Measurements from ENCODE around the gene CDH5. TPM values are rescaled to one million over a fixed set of nuclear protein-coding genes. Genes with fewer than 3 reads are reported as not detected.
A peak's percentile ranks its signal among the peaks of the same experiment; 100 is the strongest.

The CDH5 gene
- total RNA-seq, 4 donors from 2014 or later = 1.7 to 21.6 (median 8.0) TPM

DNA sequence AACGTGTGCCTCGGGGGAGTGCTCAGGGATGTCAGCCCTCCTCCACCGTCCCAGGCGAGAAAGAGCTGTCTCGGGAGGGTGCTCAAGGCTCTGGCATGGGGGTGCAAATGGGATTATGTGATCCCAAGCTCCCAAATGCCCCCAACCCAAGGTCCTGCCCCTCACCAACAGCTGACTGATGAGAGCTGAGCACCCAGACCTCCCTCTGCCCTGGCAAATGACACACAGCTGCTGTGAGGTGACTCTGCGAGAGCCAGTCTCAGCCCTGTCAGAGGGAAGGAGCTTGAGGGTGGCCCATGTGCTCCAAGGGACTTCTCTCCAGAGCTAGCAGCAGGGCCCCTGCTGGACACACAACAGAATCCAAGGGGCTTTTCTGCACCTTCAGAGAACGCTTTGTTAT is 7.7 kb downstream of the CDH5 start:
- no peaks in the 10 kb centered on the region for H3K27me3 ChIP-seq
- H3K9me3 ChIP-seq = no peaks in the 10 kb centered on the region
- no peak overlapping the region for H3K27ac ChIP-seq
- H3K36me3 ChIP-seq = no peaks in the 10 kb centered on the region
- no peak for DNase-seq
- no peak overlapping the region for H3K4me3 ChIP-seq
- TF ChIP-seq POLR2A (IDR thresholded peaks at IDR 0.05) = no peak
- TF ChIP-seq, protein P1, sequence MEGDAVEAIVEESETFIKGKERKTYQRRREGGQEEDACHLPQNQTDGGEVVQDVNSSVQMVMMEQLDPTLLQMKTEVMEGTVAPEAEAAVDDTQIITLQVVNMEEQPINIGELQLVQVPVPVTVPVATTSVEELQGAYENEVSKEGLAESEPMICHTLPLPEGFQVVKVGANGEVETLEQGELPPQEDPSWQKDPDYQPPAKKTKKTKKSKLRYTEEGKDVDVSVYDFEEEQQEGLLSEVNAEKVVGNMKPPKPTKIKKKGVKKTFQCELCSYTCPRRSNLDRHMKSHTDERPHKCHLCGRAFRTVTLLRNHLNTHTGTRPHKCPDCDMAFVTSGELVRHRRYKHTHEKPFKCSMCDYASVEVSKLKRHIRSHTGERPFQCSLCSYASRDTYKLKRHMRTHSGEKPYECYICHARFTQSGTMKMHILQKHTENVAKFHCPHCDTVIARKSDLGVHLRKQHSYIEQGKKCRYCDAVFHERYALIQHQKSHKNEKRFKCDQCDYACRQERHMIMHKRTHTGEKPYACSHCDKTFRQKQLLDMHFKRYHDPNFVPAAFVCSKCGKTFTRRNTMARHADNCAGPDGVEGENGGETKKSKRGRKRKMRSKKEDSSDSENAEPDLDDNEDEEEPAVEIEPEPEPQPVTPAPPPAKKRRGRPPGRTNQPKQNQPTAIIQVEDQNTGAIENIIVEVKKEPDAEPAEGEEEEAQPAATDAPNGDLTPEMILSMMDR (IDR thresholded peaks at IDR 0.05) = no peak
- WGBS, 2 donors = 71 to 77% methylated on average over 3 to 6 of the region's 7 CpGs
- intact Hi-C loops (cut with DNase I) = no loop called here
- peaks cover 0 to 28% (median 4%) of the 10 kb centered on the region in 3 donors for H3K4me1 ChIP-seq

DNA sequence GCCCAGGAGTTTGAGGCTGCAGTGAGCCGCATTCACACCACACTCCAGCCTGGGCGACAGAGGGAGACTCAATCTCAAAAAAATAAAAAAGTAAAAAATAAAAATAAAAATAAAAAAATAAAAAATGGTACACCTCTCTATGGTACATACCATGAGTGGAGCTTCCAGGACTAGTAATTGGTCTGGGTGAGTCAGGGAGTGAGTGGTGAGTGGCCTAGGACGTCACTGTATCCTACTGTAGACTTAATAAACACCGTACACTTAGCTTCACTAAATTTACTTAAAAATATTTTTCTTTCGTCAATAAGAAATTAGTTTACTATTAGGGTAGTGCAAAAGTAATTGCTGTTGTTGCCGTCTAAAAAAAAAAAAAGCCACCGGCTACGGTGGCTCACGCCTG is 9.0 kb downstream of the CDH5 start:
- Histone ChIP-seq H3K9me3 (no peaks in the 10 kb centered on the region), H3K27me3 (no peaks in the 10 kb centered on the region), H3K4me3 (no peak overlapping the region), H3K4me1 (peaks cover 0 to 23% (median 3%) of the 10 kb centered on the region in 3 donors), H3K27ac (no peak overlapping the region), H3K36me3 (no peaks in the 10 kb centered on the region)
- WGBS, 2 donors = 87 to 88% methylated on average over 9 of the region's 9 CpGs
- intact Hi-C loops (cut with DNase I) = no loop called here
- no peak for DNase-seq
- TF ChIP-seq, protein P1 (IDR thresholded peaks at IDR 0.05) = no peak
- no peak for TF ChIP-seq POLR2A (IDR thresholded peaks at IDR 0.05)

DNA sequence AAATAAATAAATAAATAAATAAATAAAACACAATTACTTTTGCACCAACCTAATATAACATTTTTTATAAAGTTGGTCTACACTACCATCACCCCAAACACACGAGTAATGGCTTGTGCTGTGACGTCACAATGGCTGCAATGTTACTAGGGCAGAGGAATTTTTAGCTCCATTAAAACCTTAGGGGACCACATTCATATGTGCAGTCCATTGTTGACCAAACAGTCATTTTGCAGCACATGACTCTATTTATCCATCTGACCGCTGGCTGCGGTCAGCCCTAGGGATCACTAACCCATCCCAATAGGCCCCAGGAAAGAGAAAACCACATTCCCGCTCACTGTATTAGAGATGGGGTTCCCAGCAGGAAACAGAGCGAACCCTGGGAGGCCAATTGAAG is 9.6 kb downstream of the CDH5 start:
- H3K4me1 ChIP-seq = peaks cover 0 to 17% (median 0%) of the 10 kb centered on the region in 3 donors
- DNase-seq = no peak
- peak overlapping the region in 3 of 4 donors; percentile 16 to 39 (median 29) for H3K27ac ChIP-seq
- no peaks in the 10 kb centered on the region for H3K27me3 ChIP-seq
- H3K36me3 ChIP-seq = no peaks in the 10 kb centered on the region
- H3K4me3 ChIP-seq = no peak overlapping the region
- no peaks in the 10 kb centered on the region for H3K9me3 ChIP-seq
- WGBS, 2 donors = 76 to 84% methylated on average over 5 of the region's 6 CpGs
- no peak for TF ChIP-seq POLR2A (IDR thresholded peaks at IDR 0.05)
- TF ChIP-seq, protein P1 (IDR thresholded peaks at IDR 0.05) = no peak
- intact Hi-C loops (cut with DNase I) = no loop called here

DNA sequence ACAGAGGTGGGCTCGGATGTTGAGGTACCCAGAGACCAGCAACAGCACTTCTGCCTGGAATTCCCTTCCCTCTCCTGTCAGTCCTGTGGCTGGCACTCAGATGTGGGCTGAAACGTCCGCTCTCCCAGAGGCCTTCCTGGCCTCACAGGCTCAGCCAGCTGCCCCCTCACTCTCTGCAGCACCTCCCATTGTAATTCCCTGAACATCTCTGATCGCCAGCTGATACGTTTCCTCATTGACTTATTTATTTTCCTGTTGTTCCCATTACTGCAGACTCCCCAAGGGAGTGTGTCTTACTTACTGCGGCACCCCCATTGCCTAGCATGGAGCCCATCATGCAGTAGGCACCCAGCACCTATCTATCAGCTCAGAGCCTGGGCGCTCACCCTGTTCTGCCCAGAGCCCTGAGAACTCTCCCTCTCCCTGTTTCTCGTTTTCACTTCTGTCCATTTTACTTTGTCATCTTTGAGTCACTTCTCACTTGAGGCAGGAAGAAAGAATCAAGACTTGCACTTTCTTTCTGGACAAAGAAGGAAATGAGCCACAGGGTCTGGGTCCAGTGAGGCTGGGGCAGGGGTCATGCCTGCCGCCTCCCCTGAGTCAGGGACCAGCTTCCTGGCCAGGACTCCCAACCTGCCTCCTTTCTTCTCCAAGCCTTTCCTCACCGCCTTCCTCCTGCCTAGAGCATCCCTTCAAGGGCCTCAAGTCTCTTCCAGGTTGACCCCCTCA is 10.2 kb downstream of the CDH5 start:
- no peak overlapping the region for H3K4me3 ChIP-seq
- DNase-seq = no peak
- peak overlapping the region in 3 of 4 donors; percentile 16 to 42 (median 39) for H3K27ac ChIP-seq
- no peak for TF ChIP-seq POLR2A (IDR thresholded peaks at IDR 0.05)
- TF ChIP-seq, protein P1 (IDR thresholded peaks at IDR 0.05) = no peak
- WGBS, 2 donors = 67 to 81% methylated on average over 8 to 10 of the region's 10 CpGs
- no peaks in the 10 kb centered on the region for H3K36me3 ChIP-seq
- no peaks in the 10 kb centered on the region for H3K27me3 ChIP-seq
- no peaks in the 10 kb centered on the region for H3K9me3 ChIP-seq
- intact Hi-C loops (cut with DNase I) = no loop called here
- H3K4me1 ChIP-seq = peaks cover 0 to 15% (median 0%) of the 10 kb centered on the region in 3 donors

DNA sequence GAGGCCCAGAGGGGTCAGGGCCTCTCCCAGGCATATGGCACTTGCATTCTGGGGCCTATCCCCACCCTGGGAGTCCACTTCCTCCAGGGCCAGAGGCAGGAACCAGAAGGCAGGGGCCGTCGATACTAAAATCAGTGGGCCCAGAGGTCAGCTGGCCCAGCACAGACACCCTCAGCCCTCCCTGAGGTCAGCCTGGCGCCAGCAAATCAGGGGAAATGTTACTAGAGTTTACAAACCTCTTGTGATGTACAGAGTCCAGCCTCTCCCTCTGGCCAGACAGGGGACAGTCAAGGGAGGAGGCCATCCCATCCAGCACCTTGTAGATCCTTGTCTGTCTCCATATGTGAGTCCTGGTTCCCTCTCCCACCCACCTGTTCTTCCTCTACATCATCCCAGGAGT is 10.8 kb downstream of the CDH5 start:
- Histone ChIP-seq H3K36me3 (no peaks in the 10 kb centered on the region), H3K27ac (peak overlapping the region in 3 of 4 donors; percentile 16 to 42 (median 39)), H3K4me3 (no peak overlapping the region), H3K27me3 (no peaks in the 10 kb centered on the region), H3K4me1 (peaks cover 0 to 18% (median 0%) of the 10 kb centered on the region in 3 donors), H3K9me3 (no peaks in the 10 kb centered on the region)
- WGBS, 2 donors = 71 to 76% methylated on average over 1 to 3 of the region's 3 CpGs
- TF ChIP-seq, protein P1 (IDR thresholded peaks at IDR 0.05) = no peak
- no peak for TF ChIP-seq POLR2A (IDR thresholded peaks at IDR 0.05)
- intact Hi-C loops (cut with DNase I) = no loop called here
- DNase-seq = no peak

Measured in esophagus squamous epithelium (tissue), 5 donors.